NCI-H2081 (cell line): ENCODE measurements around the gene PPP6C.
"Not testable (repeated sequence)": the region's sequence is repeated elsewhere in the genome, so short reads cannot be mapped to it uniquely, and the experiment has no call there.

Source experiments
- DNase-seq, 2 experiments: peaks; one replicate each; lab custom pipeline; 2025; lab: John Stamatoyannopoulos, UW

PPP6C gene

DNA sequence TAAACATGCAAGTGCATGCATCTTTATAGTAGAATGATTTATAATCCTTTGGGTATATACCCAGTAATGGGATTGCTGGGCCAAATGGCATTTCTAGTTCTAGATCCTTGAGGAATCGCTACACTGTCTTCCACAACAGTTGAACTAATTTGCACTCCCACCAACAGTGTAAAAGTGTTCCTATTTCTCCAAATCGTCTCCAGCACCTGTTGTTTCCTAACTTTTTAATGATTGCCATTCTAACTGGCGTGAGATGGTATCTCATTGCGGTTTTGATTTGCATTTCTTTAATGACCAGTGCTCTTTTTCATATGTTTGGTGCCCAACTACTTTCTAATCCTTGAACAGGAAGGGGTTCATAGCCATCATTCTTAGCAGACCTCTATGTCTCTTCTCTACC lies 7.8 kb downstream of the PPP6C start:
- not testable (repeated sequence) for DNase-seq

- DNase-seq = no peak
These were observed 8.7 kb downstream of the PPP6C start for GRCh38 chr9:125180876-125181275.

GRCh38 chr9:125179776-125180175 lies 9.8 kb downstream of the PPP6C start:
- DNase-seq = not testable (repeated sequence)

DNA sequence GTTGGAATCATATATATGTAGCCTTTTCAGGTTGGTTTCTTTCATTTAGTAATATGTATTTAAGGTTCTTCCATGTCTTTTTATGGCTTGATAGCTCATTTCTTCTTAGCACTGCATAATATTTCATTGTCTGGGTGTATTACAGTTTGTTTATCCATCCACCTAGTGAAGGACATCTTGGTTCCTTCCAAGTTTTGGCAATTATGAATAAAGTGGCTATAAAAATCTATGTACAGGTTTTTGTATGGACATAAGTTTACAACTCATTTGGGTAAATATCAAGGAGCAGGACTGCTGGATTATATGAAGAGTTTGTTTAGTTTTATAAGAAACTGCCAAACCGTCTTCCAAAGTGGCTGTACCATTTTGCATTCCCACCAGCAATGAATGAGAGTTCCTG lies 11.7 kb downstream of the PPP6C start:
- no peak for DNase-seq

DNA sequence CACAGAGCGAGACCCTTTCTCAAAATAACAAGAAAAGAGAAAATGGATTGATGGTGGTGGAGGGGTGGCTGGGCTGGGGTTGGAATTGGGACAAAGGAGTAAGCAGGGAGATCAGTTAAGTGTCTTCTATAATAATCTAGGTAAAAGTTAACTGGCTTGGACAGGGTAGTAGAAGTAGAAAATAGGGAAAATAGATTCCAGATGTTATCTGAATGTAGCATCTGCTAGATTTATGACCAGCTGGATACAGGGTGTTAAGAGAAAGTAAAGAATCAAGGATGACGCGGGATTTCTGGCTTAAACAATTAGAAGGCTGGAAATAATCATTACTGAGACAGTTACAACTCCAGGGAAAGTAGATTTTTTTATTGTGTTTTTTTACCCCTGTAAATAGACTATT lies 13.0 kb downstream of the PPP6C start:
- DNase-seq = no peak

GRCh38 chr9:125172031-125172755 lies 17.4 kb downstream of the PPP6C start:
- DNase-seq = no peak

- DNase-seq = no peak
These were observed 19.7 kb downstream of the PPP6C start for GRCh38 chr9:125169895-125170294.

DNA sequence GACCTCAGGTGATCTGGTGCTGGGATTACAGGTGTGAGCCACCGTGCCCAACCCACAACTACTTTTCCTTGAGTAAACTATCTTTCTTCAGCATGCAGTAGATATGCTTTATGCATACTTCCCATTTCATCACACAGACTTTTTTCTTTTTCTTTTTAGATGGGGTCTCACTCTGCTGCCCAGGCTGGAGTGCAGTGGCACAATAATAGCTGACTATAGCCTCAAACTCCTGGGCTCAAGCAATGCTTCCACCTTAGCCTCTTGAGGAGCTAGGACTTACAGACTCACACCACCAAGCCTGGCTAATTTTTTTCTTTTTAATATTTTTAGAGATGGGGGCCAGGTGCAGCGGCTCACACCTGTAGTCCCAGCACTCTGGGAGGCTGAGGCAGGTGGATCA lies 22.8 kb downstream of the PPP6C start:
- DNase-seq = no peak

- not testable (repeated sequence) for DNase-seq
These were observed 26.7 kb downstream of the PPP6C start for GRCh38 chr9:125162891-125163290.

DNA sequence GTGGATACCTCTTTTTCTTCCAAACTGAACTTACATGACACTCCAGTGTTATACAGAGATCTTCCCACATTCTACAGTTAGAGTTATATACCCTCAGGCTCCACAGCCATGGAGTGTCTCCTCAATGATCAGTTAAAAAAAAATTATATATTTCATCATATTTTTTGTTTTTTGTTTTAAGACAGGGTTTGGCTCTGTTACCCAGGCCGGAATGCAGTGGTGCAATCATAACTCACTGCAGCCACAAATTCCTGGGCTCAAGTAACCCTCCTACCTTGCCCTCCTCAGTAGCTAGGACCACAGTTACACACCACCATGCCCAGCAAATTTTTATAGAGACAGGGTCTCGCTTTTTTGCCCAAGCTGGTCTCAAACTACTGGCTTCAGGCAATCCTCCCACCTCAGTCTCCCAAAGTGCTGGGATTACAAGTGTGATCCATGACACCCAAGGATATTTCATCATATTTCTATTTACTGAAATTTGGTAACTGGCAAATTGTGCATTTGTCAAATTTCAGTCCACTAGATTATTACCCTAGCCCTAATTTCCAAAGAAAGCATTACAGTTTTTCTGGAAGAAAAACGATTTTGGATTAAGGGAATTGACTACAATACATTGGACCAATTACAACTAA lies 28.2 kb downstream of the PPP6C start:
- DNase-seq = no peak

- DNase-seq = no peak
These were observed 28.9 kb downstream of the PPP6C start for GRCh38 chr9:125160750-125161149.

- DNase-seq = no peak
These were observed 33.1 kb downstream of the PPP6C start for GRCh38 chr9:125156551-125156950.

- no peak for DNase-seq
These were observed 35.8 kb downstream of the PPP6C start for GRCh38 chr9:125153712-125154367.

DNA sequence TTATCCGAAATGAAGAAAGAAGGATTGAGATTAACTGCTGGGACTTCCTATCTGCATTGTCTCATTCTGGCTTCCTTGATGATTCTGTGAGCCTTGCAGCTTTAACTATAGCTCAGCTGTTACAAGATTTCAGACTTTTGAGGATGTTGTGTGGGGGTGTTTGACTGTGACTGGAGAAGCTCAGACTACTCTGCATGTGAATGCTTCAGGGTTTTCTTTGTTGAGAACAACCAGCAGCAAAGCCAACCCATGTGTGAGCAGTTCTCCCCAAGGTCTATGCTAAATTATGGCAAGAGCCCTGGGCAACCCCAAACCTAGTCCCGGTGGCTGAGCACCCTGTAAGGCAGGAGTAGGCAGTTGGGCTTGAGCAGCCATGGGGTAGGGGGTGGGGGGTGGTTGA lies 37.9 kb downstream of the PPP6C start:
- DNase-seq = no peak

GRCh38 chr9:125150349-125151245 lies 39.0 kb downstream of the PPP6C start:
- DNase-seq = no peak

DNA sequence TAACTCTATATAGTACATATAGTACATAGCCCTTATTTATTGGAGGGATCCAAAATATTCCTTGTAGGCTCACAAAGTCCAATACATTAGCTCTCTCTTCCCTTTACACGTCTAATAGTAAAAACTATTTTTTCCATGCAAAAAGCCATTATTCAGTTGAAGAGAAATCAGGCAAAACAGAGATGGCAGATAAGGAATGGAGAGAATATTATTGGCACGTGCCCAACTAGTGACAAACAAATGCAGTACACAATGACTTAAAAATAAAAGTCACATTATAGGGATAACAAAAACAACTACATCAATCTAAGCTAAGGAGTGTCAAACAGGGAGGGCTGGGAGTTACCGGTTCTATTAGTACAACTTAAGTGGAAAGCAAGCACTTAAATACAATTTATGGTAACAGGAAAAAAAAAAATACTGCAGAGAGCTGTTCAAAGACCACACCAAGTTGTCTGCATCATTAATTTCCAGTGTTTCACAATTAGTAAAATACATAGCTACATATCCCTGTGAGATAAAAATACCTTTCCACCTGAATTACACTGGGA lies 42.1 kb downstream of the PPP6C start:
- DNase-seq = no peak

DNA sequence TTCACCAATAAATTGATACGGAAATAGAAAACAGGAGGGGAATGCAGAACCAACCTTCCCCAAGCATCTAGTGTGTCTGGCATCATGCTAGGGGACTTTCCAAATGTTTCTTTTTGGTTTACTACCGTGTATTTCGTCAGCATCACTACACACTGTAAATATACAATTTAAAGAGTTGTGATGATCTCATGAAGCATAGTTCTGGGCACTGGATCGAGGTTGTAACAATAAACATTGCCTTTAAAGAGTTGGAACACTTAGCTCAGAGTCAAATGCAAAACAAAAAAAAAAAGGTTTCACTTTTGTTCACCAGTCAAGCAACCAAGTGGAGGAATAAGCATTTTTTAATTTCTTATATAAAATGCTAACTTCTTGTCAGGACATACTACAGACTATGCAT lies 43.4 kb downstream of the PPP6C start:
- no peak for DNase-seq

GRCh38 chr9:125145425-125145824 lies 44.2 kb downstream of the PPP6C start:
- DNase-seq = no peak

DNA sequence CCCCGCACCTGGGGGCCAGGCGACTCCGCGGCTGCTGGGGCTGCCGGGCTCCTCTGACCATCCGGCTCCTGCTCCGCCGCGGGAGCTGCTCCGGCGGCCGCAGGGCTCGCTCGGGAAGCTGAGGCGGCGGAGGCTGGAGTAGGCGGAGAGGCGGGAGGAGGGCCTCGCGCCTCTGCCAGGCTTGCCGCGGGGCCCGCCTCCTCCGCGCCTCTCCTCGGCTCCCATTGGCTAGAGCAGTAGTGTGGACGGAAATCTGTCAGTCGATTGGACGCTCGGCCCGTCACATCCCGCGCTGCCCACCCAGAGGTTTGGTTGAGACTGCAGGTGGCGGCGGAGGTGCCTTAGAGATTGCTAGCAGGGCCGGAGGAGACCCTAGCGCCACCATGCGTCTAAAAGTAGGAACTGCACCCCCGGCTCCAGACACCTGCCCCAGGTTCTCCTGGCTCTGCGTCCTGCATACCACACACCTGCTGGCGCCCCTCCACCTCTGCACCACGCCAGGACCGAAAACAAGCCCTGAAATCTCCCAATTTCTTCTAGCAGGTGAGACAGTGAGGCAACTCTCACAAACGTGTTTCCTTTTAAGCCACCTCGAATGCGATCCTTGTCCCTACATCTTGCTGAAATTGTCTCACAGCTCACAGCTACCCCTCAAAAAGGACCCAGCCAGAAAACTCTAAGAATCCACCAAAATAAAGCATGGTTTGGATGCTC lies 46.1 kb downstream of the PPP6C start, which contains the start of gene SCAI:
TSS of gene SCAI (minus strand) at position 152 of the 714 bp plus-strand sequence. CDS start at position 61, 91 bp downstream.
- peak; percentile 98 to 99 for DNase-seq

DNA sequence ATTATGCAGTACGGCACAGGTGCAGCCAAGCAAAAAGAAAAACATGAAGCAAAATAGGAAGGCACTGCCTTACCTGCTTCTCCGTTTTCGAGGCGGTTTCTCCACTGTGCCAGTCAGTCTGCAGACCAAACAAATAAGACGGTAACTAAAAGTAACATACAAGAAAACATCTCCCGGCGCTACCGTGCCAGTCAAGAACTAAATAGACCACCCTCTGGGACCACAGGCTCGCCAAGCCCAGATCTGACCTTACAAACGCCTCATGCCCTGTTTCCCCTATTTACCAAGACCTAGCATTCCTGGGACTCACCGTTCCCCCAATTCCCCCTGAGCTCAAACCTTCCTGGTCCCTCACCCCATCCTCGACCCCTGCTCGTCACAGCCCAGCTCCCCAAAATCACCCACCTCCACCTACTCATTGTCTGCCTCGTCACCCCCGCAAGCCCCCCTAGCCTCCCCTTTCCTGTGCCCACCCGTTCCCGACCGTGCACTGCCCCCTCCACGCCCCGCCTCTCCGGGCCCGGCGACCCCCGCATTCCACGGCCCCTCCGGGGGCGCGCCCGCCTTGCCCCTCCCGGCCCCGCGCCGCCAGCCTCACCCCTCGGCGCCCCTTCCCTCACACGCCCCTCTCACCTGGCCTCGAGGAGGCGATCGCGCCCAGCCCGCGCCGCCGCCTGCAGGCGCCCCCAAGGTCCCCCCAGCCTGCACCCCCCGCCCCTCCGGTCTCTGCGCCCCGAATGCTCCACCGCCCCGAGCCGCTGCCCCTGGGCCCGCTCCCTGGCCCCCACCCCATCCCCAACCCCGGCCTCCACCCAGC lies 46.8 kb downstream of the PPP6C start:
- peak in 1 of 2 experiments; percentile 27 for DNase-seq
